HL-60 (cell line): ENCODE results near the gene PHC2.

Experiments used
- CTCF ChIP-seq: IDR thresholded peaks from one replicate; pipeline ENCODE4 v1.5.1; 2011; ENCODE audit warnings: low read length, control low read depth, inconsistent platforms; ENCODE audit not compliant: insufficient read depth
- GABPA ChIP-seq: IDR thresholded peaks from 2 replicates; pipeline ENCODE4 v1.6.1; 2012; ENCODE audit warnings: low read depth
- POLR2AphosphoS5 ChIP-seq: IDR thresholded peaks from 2 replicates; pipeline ENCODE4 v1.6.1; 2012; ENCODE audit warnings: low read depth
- TF ChIP-seq, protein P1 (sequence below): IDR thresholded peaks from 2 replicates; pipeline ENCODE4 v1.6.1; 2012; ENCODE audit warnings: low read depth; ENCODE audit not compliant: insufficient replicate concordance

GRCh38 chr1:33414879-33415278, 16.0 kb downstream of the PHC2 start:
- no peak for TF ChIP-seq CTCF
- TF ChIP-seq POLR2AphosphoS5: no peak
- TF ChIP-seq, protein P1, sequence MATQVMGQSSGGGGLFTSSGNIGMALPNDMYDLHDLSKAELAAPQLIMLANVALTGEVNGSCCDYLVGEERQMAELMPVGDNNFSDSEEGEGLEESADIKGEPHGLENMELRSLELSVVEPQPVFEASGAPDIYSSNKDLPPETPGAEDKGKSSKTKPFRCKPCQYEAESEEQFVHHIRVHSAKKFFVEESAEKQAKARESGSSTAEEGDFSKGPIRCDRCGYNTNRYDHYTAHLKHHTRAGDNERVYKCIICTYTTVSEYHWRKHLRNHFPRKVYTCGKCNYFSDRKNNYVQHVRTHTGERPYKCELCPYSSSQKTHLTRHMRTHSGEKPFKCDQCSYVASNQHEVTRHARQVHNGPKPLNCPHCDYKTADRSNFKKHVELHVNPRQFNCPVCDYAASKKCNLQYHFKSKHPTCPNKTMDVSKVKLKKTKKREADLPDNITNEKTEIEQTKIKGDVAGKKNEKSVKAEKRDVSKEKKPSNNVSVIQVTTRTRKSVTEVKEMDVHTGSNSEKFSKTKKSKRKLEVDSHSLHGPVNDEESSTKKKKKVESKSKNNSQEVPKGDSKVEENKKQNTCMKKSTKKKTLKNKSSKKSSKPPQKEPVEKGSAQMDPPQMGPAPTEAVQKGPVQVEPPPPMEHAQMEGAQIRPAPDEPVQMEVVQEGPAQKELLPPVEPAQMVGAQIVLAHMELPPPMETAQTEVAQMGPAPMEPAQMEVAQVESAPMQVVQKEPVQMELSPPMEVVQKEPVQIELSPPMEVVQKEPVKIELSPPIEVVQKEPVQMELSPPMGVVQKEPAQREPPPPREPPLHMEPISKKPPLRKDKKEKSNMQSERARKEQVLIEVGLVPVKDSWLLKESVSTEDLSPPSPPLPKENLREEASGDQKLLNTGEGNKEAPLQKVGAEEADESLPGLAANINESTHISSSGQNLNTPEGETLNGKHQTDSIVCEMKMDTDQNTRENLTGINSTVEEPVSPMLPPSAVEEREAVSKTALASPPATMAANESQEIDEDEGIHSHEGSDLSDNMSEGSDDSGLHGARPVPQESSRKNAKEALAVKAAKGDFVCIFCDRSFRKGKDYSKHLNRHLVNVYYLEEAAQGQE: no peak
- no peak for TF ChIP-seq GABPA
